ENCODE data around the gene HOXA11.

HOXA11 gene

DNA sequence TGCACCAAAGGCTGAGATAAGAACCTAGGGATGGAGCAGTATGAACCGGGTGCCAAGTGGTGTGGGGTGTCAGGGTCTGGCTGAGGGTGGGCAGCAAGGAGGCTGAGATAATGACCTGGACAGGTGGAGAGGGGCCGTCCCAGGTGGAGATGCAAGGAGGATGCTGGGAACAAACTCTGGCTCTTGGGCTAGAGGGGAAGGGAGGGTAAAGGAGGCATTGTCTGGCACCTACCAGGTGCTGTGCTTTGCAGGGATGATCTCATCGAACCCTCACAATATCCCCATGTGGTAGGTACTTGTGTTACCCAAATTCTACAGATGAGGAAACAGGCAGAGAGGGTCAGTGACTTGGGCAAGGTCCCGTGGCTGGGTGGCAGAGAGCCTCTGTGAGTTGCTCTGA is 34.8 kb upstream of the HOXA11 start:
- TF ChIP-seq, protein P1, sequence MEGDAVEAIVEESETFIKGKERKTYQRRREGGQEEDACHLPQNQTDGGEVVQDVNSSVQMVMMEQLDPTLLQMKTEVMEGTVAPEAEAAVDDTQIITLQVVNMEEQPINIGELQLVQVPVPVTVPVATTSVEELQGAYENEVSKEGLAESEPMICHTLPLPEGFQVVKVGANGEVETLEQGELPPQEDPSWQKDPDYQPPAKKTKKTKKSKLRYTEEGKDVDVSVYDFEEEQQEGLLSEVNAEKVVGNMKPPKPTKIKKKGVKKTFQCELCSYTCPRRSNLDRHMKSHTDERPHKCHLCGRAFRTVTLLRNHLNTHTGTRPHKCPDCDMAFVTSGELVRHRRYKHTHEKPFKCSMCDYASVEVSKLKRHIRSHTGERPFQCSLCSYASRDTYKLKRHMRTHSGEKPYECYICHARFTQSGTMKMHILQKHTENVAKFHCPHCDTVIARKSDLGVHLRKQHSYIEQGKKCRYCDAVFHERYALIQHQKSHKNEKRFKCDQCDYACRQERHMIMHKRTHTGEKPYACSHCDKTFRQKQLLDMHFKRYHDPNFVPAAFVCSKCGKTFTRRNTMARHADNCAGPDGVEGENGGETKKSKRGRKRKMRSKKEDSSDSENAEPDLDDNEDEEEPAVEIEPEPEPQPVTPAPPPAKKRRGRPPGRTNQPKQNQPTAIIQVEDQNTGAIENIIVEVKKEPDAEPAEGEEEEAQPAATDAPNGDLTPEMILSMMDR (IDR thresholded peaks at IDR 0.05; ENCODE audit: borderline replicate concordance, insufficient read depth, low read depth, low read length), result no peak
- H3K4me3 ChIP-seq (ENCODE audit: low read depth, low read length), result no peak overlapping the region

DNA sequence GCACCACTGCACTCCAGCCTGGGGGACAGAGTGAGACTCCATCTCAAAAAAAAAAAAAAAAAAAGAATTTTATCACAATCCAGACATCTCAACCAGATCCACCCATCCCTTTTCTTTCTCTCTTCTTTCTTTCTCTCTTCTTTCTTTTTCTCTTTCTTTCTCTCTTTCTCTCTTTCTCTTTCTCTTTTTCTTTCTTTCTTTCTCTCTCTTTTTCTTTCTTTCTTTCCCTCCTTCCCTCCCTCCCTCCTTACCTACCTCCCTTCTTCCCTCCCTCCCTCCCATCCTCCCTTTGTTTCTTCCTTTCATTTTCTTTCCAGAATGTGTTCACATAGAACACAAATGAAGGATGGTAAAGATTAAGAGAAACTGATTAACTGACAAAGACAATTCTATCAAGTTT is 32.9 kb upstream of the HOXA11 start:
- H3K4me3 ChIP-seq (ENCODE audit: low read depth, low read length), result no peak overlapping the region
- TF ChIP-seq, protein P1 (IDR thresholded peaks at IDR 0.05; ENCODE audit: borderline replicate concordance, insufficient read depth, low read depth, low read length), result no peak

DNA sequence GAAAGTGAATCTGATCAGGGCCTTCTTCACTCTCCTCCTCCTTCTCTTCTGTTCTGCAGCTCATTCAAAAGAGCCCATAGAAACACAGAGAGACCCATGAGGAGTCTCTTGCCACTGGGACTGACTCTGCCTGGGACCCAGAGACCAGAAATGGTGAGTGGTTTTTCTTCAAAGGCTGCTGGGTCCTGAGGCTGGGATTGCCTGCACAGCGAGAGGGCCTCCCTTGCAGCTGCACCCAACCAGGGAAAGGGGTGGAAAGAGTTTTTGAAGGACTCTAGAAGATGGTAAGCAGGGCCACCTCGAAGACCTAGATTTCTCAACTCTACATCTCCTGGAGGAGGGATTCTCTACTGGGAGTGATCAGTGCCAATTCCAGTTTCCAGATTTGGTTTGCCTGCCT is 30.3 kb upstream of the HOXA11 start:
- TF ChIP-seq, protein P1 (IDR thresholded peaks at IDR 0.05; ENCODE audit: borderline replicate concordance, insufficient read depth, low read depth, low read length), result no peak
- H3K4me3 ChIP-seq (ENCODE audit: low read depth, low read length), result no peak overlapping the region

GRCh38 chr7:27214239-27214950 is 29.4 kb upstream of the HOXA11 start:
- TF ChIP-seq, protein P1 (IDR thresholded peaks at IDR 0.05; ENCODE audit: borderline replicate concordance, insufficient read depth, low read depth, low read length), result no peak
- no peak overlapping the region for H3K4me3 ChIP-seq (ENCODE audit: low read depth, low read length)

- no peak overlapping the region for H3K4me3 ChIP-seq (ENCODE audit: low read depth, low read length)
- TF ChIP-seq, protein P1 (IDR thresholded peaks at IDR 0.05; ENCODE audit: borderline replicate concordance, insufficient read depth, low read depth, low read length), result no peak
These were observed 28.6 kb upstream of the HOXA11 start for GRCh38 chr7:27213433-27214238.

DNA sequence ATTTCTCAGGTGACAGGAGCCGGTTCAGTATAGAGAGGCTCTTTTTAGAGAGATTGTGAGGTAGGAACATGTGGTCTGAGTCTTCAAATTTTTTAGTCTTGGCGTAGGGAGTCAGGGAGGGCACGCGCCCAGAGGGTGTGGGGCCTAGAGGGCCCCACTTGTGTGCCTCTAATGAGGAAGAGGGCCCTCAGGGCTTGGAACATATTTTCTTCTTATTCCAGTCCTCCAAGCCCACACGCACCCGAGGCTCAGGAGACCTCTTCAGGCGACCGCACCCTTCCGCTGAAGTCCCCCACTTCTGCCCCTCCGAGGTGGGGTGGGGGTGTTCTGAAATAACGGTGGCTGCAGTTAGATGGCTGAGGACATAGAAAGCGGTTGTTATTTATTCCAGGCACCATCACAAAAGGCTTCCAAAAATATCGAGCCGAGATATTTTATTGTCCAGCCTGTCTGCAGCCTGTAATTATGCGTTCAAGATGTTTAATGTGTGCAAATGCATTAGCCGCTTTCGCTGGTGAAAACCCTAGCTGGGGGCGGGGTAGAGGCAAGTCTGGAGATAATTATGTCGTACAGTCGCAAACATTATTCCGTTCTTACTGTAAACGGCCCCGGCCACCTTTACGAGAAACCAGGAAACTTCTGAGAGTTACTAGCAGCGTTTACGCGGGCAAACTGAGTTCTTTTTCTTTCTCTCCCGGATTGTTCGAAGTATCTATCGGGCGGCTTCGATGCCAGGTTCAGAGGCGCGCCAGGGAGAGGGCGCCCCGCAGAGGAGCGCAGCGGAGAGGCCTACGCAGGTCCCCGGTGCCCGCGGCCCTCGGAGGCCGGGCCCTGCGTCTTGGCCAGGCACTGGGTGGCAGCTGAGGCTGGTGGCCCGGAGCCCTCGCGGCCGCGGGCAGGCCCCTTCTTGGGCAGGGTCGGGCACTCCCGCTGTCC is 27.7 kb upstream of the HOXA11 start:
- TF ChIP-seq, protein P1 (IDR thresholded peaks at IDR 0.05; ENCODE audit: borderline replicate concordance, insufficient read depth, low read depth, low read length), result no peak
- H3K4me3 ChIP-seq (ENCODE audit: low read depth, low read length), result no peak overlapping the region
